ENCODE measurements around the gene LIPG.

Gene LIPG

GRCh38 chr18:49648326-49648725 is 86.5 kb downstream of the LIPG start:
- TF ChIP-seq ZNF837 (tag by site-specific recombination; IDR thresholded peaks at IDR 0.05) (no peak), KLF1 (tag by site-specific recombination; IDR thresholded peaks at IDR 0.05) (no peak), ZNF335 (tag by site-specific recombination; conservative IDR thresholded peaks at IDR 0.05) (no peak), KLF16 (tag by site-specific recombination; IDR thresholded peaks at IDR 0.05) (no peak), ZNF350 (tag by site-specific recombination; IDR thresholded peaks at IDR 0.05) (no peak), ZNF664 (tag by site-specific recombination; IDR thresholded peaks at IDR 0.05) (no peak), SP7 (tag by site-specific recombination; IDR thresholded peaks at IDR 0.05) (no peak), ZNF184 (tag by site-specific recombination; IDR thresholded peaks at IDR 0.05) (no peak), ZNF670 (tag by site-specific recombination; IDR thresholded peaks at IDR 0.05; ENCODE audit: low read depth) (no peak), ZNF148 (tag by site-specific recombination; IDR thresholded peaks at IDR 0.05; ENCODE audit: borderline replicate concordance) (no peak), ZNF391 (tag by site-specific recombination; IDR thresholded peaks at IDR 0.05; ENCODE audit: borderline replicate concordance, low read depth) (no peak), ZNF2 (tag by site-specific recombination; IDR thresholded peaks at IDR 0.05) (no peak), ZSCAN23 (tag by site-specific recombination; IDR thresholded peaks at IDR 0.05) (no peak), ZNF433 (tag by site-specific recombination; IDR thresholded peaks at IDR 0.05; ENCODE audit: low read depth) (no peak), ZNF221 (tag by site-specific recombination; IDR thresholded peaks at IDR 0.05; ENCODE audit: borderline replicate concordance) (no peak), BCL11B (tag by site-specific recombination; IDR thresholded peaks at IDR 0.05; ENCODE audit: low read depth) (no peak), MEIS1 (CRISPR knock-in tag; IDR thresholded peaks at IDR 0.05; ENCODE audit: borderline replicate concordance) (no peak), AEBP2 (tag by site-specific recombination; IDR thresholded peaks at IDR 0.05; ENCODE audit: borderline replicate concordance) (no peak), ZNF266 (tag by site-specific recombination; IDR thresholded peaks at IDR 0.05; ENCODE audit: low read depth) (no peak), ZSCAN5A (tag by site-specific recombination; IDR thresholded peaks at IDR 0.05) (no peak)
- ChIA-PET CTCF (interaction anchor here (0.6 to 1.4 kb wide), 6 partner anchors 18 to 141 kb away, joined by 3 to 5 read pairs (median 4); no protein-coding TSS in a partner anchor), POLR2A (interaction anchor here (2.1 kb wide), 1 partner anchor 78 kb away, joined by 6 read pairs; no protein-coding TSS in a partner anchor)
- Histone ChIP-seq H3K9me3 (ENCODE audit: control insufficient read depth, insufficient read depth, low read depth, low read length) (no peaks in the 10 kb centered on the region), H3K4me3 (ENCODE audit: low read depth, low read length) (no peak overlapping the region), H3K4me1 (ENCODE audit: control insufficient read depth, insufficient read depth, low read length) (no peaks in the 10 kb centered on the region; the same call in none of the 2 replicates), H3K36me3 (ENCODE audit: control insufficient read depth in 2 of 2, insufficient read depth in 1 of 2, low read length in 2 of 2) (no peaks in the 10 kb centered on the region), H3K27ac (ENCODE audit: extremely low read depth, low read depth, low read length) (no peak overlapping the region)
